GM12878 (cell line): ENCODE measurements around the gene NTN1. TPM values are rescaled to one million over a fixed set of nuclear protein-coding genes. Genes with fewer than 3 reads are reported as not detected.

Experiments used
- ATAC-seq: fragments of 200-7000 bp; cut with Tn5 transposase; 3 replicates; pipeline ENCODE4 v1.9.1; 2020; ENCODE audit warnings: mild to moderate bottlenecking, moderate library complexity
- BruUV-seq: library from RNA; stranded (reverse); fragments of 400-500 nt; replicated peaks from 2 replicates; lab custom pipeline; 2021; lab: Mats Ljungman, UMichigan
- CTCF ChIA-PET: fragments of 300-600 bp; sonication (Branson Sonifier 250); formaldehyde crosslinking; extraction: SDS; loops from one replicate; lab custom pipeline; 2021; ENCODE audit warnings: inconsistent platforms; lab: Yijun Ruan, JAX
- POLR2A ChIA-PET: fragments of 350-600 bp; formaldehyde crosslinking; extraction: SDS; loops from one replicate; lab custom pipeline; 2021; ENCODE audit warnings: inconsistent platforms; lab: Charles Lee
- RAD21 ChIA-PET: fragments of 300-600 bp; sonication (Branson Sonifier 250); formaldehyde crosslinking; loops from one replicate; lab custom pipeline; 2023; ENCODE audit warnings: antibody characterized with exemption; ENCODE audit not compliant: unreplicated experiment; lab: Charles Lee
- SMC1A ChIA-PET: fragments of 300-600 bp; sonication (Branson Sonifier 250); formaldehyde crosslinking; loops from one replicate; lab custom pipeline; 2023; ENCODE audit not compliant: unreplicated experiment, uncharacterized antibody; lab: Charles Lee
- DNase-seq: peaks from one replicate; pipeline ENCODE4 v3.0.0-alpha.2; 2011; ENCODE audit warnings: low read depth, low spot score
- FAIRE-seq: peaks from 3 replicates; lab custom pipeline; 2011; peaks lifted over from hg19 to GRCh38; lab: Jason Lieb, UNC
- H2AFZ ChIP-seq: 2 replicates; pipeline ENCODE4 v1.6.0; 2011; ENCODE audit warnings: low read depth, low read length, control low read depth; ENCODE audit not compliant: control insufficient read depth
- H3K27ac ChIP-seq: 2 replicates; pipeline ENCODE4 v1.5.1; 2011; ENCODE audit warnings: control low read depth; ENCODE audit not compliant: control insufficient read depth, insufficient read depth
- H3K27me3 ChIP-seq, 2 experiments: replicated peaks in 1 of 2; 2 replicates each; pipeline versions ENCODE4 v1.6.0 to v1.6.1; 2011; ENCODE audit warnings: low read length in 1 of 2; ENCODE audit not compliant: control insufficient read depth in 2 of 2, insufficient read depth in 2 of 2
- H3K36me3 ChIP-seq, 2 experiments: 2 replicates each; pipeline ENCODE4 v1.5.1; 2011; ENCODE audit warnings: low read length in 1 of 2; ENCODE audit not compliant: control insufficient read depth in 2 of 2, insufficient read depth in 2 of 2
- H3K4me1 ChIP-seq: 2 replicates; pipeline ENCODE4 v1.6.1; 2011; ENCODE audit warnings: mild to moderate bottlenecking, low read length, moderate library complexity, mixed read lengths; ENCODE audit not compliant: control insufficient read depth, insufficient read depth
- H3K4me2 ChIP-seq: 2 replicates; pipeline ENCODE4 v1.6.0; 2011; ENCODE audit warnings: control low read depth; ENCODE audit not compliant: control insufficient read depth, insufficient read depth
- H3K4me3 ChIP-seq: fragments of 200-600 bp; sonication (generic); 2 replicates; pipeline ENCODE4 v1.5.1; 2016
- H3K79me2 ChIP-seq: 2 replicates; pipeline ENCODE4 v1.6.0; 2011; ENCODE audit warnings: low read length; ENCODE audit not compliant: control insufficient read depth, insufficient read depth
- H3K9ac ChIP-seq: 2 replicates; pipeline ENCODE4 v1.8.0; 2011; ENCODE audit warnings: low read length, control low read depth, mixed read lengths; ENCODE audit not compliant: control insufficient read depth, insufficient read depth
- H3K9me3 ChIP-seq: replicated peaks from 3 replicates; pipeline ENCODE4 v1.5.1; 2011; ENCODE audit warnings: mild to moderate bottlenecking, low read length; ENCODE audit not compliant: control insufficient read depth, insufficient read depth
- H4K20me1 ChIP-seq: 2 replicates; pipeline ENCODE4 v1.6.0; 2011; ENCODE audit not compliant: control insufficient read depth, insufficient read depth
- CREB1 ChIP-seq: IDR thresholded peaks from 2 replicates; pipeline ENCODE4 v1.6.1; 2012; ENCODE audit warnings: low read depth, mild to moderate bottlenecking, inconsistent platforms
- CTCF ChIP-seq, 3 experiments: IDR thresholded peaks in 2 of 3; conservative IDR thresholded peaks in 1 of 3; 2 replicates each; pipeline ENCODE4 v1.5.1; 2011; ENCODE audit warnings: low read depth in 3 of 3, low read length in 3 of 3, mild to moderate bottlenecking in 3 of 3, control low read depth in 2 of 3, moderate library complexity in 2 of 3, inconsistent platforms in 1 of 3, mixed read lengths in 1 of 3; ENCODE audit not compliant: control insufficient read depth in 2 of 3, insufficient read depth in 1 of 3; ENCODE audit errors: extremely low read depth in 1 of 3
- DPF2 ChIP-seq: fragments of 450-650 bp; IDR thresholded peaks from 2 replicates; pipeline ENCODE4 v1.6.1; 2017; ENCODE audit warnings: mild to moderate bottlenecking
- EED ChIP-seq: sonication (generic); IDR thresholded peaks from 2 replicates; pipeline ENCODE4 v1.6.1; 2016; ENCODE audit warnings: antibody characterized with exemption, low read depth
- FOS ChIP-seq: IDR thresholded peaks from 3 replicates; pipeline ENCODE4 v1.6.1; 2011; ENCODE audit warnings: borderline replicate concordance; ENCODE audit not compliant: insufficient read length; ENCODE audit errors: extremely low read depth
- GATAD2B ChIP-seq: fragments of 450-650 bp; conservative IDR thresholded peaks from 2 replicates; pipeline ENCODE4 v1.6.1; 2017; ENCODE audit warnings: low read depth, mild to moderate bottlenecking, moderate library complexity
- LARP7 ChIP-seq: fragments of 450-650 bp; IDR thresholded peaks from 2 replicates; pipeline ENCODE4 v1.6.1; 2017; ENCODE audit warnings: mild to moderate bottlenecking
- MEF2B ChIP-seq: fragments of 450-650 bp; IDR thresholded peaks from 2 replicates; pipeline ENCODE4 v1.6.1; 2018; ENCODE audit warnings: mild to moderate bottlenecking, moderate library complexity; ENCODE audit not compliant: partially characterized antibody, poor library complexity, severe bottlenecking
- NFYA ChIP-seq: IDR thresholded peaks from 2 replicates; pipeline ENCODE4 v1.6.1; 2011; ENCODE audit warnings: low read depth, mild to moderate bottlenecking, low read length, improper control_type of control experiment, borderline replicate concordance
- RAD21 ChIP-seq: IDR thresholded peaks from 2 replicates; pipeline ENCODE4 v1.6.1; 2011; ENCODE audit warnings: mild to moderate bottlenecking, low read depth, low read length, moderate library complexity; ENCODE audit not compliant: insufficient read depth
- RB1 ChIP-seq: fragments of 450-650 bp; formaldehyde crosslinking; IDR thresholded peaks from 2 replicates; pipeline ENCODE4 v1.6.1; 2017; ENCODE audit warnings: mild to moderate bottlenecking, borderline replicate concordance
- RUNX3 ChIP-seq: IDR thresholded peaks from 2 replicates; pipeline ENCODE4 v1.6.1; 2012; ENCODE audit warnings: low read length, inconsistent platforms
- SMAD5 ChIP-seq: IDR thresholded peaks from 2 replicates; pipeline ENCODE4 v1.6.1; 2016; ENCODE audit warnings: antibody characterized with exemption, low read depth
- SREBF1 ChIP-seq: IDR thresholded peaks from 2 replicates; pipeline ENCODE4 v1.6.1; 2012; ENCODE audit warnings: mild to moderate bottlenecking, low read length
- SRF ChIP-seq, 2 experiments: IDR thresholded peaks; 2 replicates each; pipeline ENCODE4 v1.6.1; 2011; ENCODE audit warnings: low read depth in 2 of 2, low read length in 2 of 2, mild to moderate bottlenecking in 1 of 2, moderate library complexity in 1 of 2
- TCF12 ChIP-seq: IDR thresholded peaks from 2 replicates; pipeline ENCODE4 v1.6.1; 2011; ENCODE audit warnings: low read depth, mild to moderate bottlenecking, low read length
- WRNIP1 ChIP-seq: IDR thresholded peaks from 2 replicates; pipeline ENCODE4 v1.6.1; 2011; ENCODE audit warnings: low read depth, low read length, improper control_type of control experiment, borderline replicate concordance
- WGBS: methylation state at CpG from one replicate; pipeline ENCODE4 v1.1.6; 2016; ENCODE audit warnings: low lambda C conversion rate; ENCODE audit not compliant: insufficient replicate concordance, insufficient coverage; ENCODE audit errors: missing lambda C conversion rate; 5-methylcytosine and 5-hydroxymethylcytosine counted together
- in situ Hi-C: fragments of 300-500 bp; cut with MboI; formaldehyde crosslinking; loops from 9 replicates; pipeline ENCODE4 v1.14.3; 2018; ENCODE audit warnings: mixed read lengths
- intact Hi-C: fragments of 100-400 bp; cut with micrococcal nuclease; formaldehyde crosslinking; loops from one replicate; pipeline ENCODE4 v1.14.2; 2022; ENCODE audit not compliant: unreplicated experiment
- polyA plus RNA-seq, 11 experiments: library from polyadenylated mRNA; depleted of rRNA in 4 of 11; unstranded in 6 of 11; stranded (reverse) in 5 of 11; fragments of >200 nt; fragmentation: Nextera tagmentation in 4 of 11; fragmentation: Illumina TruSeq in 1 of 11; extraction: Ambion mirVana in 4 of 11; extraction: Trizol in 1 of 11; gene quantifications; 1 replicate in 1 of 11; 2 replicates in 10 of 11; pipeline versions ENCODE4 v1.2.1 to v1.2.3, GENCODE V29; 2011 to 2016; ENCODE audit warnings: inconsistent platforms in 2 of 11, missing spikeins in 2 of 11, low read depth in 1 of 11
- total RNA-seq, 4 experiments: library from RNA; depleted of rRNA in 3 of 4; stranded (reverse); fragments of >200 nt in 3 of 4; fragmentation: Illumina TruSeq in 1 of 4; extraction: Trizol in 1 of 4; gene quantifications; 2 replicates each; pipeline versions ENCODE4 v1.2.1 to v1.2.3, GENCODE V29; 2013 to 2021
- TF ChIP-seq, protein P1 (sequence below): fragments of 450-650 bp; IDR thresholded peaks from 2 replicates; pipeline ENCODE4 v1.6.1; 2017; ENCODE audit warnings: borderline replicate concordance
- TF ChIP-seq, protein P2 (sequence below): IDR thresholded peaks from 2 replicates; pipeline ENCODE4 v1.6.1; 2011; ENCODE audit warnings: borderline replicate concordance, low read depth, mild to moderate bottlenecking, moderate library complexity, mixed read lengths, low read length; ENCODE audit not compliant: insufficient read depth; ENCODE audit errors: extremely low read length

NTN1 gene
- total and polyA plus RNA-seq, 10 of the 15 experiments (the other 5 are each of a cell fraction or from before 2014, with no cell fraction given) = 0.02 to 0.89 (median 0.35) TPM

DNA sequence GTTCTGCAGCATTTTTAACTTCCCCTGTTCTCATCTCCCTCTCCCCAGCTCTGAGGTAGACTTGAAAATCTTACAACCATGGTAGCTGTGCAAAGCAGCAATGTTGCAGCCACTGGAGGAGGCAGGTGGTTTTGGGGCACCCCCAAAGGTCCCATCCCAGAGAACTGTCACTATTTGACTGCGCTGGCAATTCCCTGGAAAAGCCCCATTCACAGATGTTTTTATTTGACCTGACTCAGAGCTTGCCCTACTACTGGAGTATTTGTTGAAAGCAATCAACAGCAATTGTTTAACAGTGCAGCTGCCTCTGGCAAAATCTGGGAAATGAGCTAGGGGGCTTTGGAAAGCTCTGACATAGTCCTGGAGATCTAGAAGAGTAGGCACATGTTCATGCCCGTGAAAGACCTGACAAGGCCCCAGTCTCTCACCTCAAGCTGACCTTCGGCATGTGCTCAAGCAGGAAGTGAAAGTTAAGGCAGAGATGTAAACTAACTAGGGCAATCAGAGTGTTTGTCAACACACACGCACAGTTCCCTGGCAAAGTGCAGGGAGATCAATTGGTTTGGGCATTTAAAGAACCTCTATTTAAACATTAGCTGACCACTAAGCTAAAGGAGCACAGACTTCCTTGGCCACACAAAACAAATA, 36.1 kb upstream of the NTN1 start (continued):
- TF ChIP-seq GATAD2B (0 out of 2 replicates have a peak, but pooled peaks have one; percentile 34), LARP7 (no peak), RAD21 (no peak), MEF2B (peak; percentile 57), SRF (IDR thresholded peaks at IDR 0.05; ENCODE audit: low read depth in 2 of 2, low read length in 2 of 2) (0 out of 4 replicates have a peak, but pooled peaks of 1 of the 2 experiments have one; percentile 19), EED (peak; percentile 93), DPF2 (peak; percentile 62; the same call in 1 of the 2 replicates), NFYA (no peak), CREB1 (peak; percentile 15; the same call in 1 of the 2 replicates), TCF12 (peak; percentile 86), WRNIP1 (no peak), SREBF1 (no peak)

- H3K4me1 ChIP-seq = peaks cover 18% of the 10 kb centered on the region
- WGBS = 24% methylated on average over 2 of the region's 2 CpGs
- no peak overlapping the region for H3K9ac ChIP-seq
- 0 out of 2 replicates have a peak overlapping the region, but pooled peaks have one; percentile 22 for H3K4me2 ChIP-seq
- H3K79me2 ChIP-seq = no peaks in the 10 kb centered on the region
- POLR2A ChIA-PET = no interaction called here
- FAIRE-seq = no peak
- in situ Hi-C loops = no loop called here
- DNase-seq = no peak
- no peak overlapping the region for H3K4me3 ChIP-seq
- BruUV-seq = no TSS peak
- no peaks in the 10 kb centered on the region for H3K36me3 ChIP-seq
- SMC1A ChIA-PET = interaction anchor here (1.8 to 3.7 kb wide), 5 partner anchors 9 to 91 kb away, joined by 5 to 24 read pairs (median 8); no protein-coding TSS in a partner anchor
- RAD21 ChIA-PET = interaction anchor here (2.0 kb wide), 1 partner anchor 12 kb away, joined by 4 read pairs; no protein-coding TSS in a partner anchor
- no peaks in the 10 kb centered on the region for H4K20me1 ChIP-seq
- peak; percentile 37; the same call in 2 of the 3 replicates for ATAC-seq
- peaks cover 8% of the 10 kb centered on the region; the same call in 2 of the 3 replicates for H3K9me3 ChIP-seq
- H3K27ac ChIP-seq = peak overlapping the region; percentile 65; the same call in 1 of the 2 replicates
- no peaks in the 10 kb centered on the region for H3K27me3 ChIP-seq
- intact Hi-C loops = no loop called here
- no peak overlapping the region for H2AFZ ChIP-seq
- CTCF ChIA-PET = interaction anchor here (0.9 to 4.5 kb wide), 4 partner anchors 9 to 306 kb away, joined by 3 to 43 read pairs (median 5); no protein-coding TSS in a partner anchor
- TF ChIP-seq, protein P1, sequence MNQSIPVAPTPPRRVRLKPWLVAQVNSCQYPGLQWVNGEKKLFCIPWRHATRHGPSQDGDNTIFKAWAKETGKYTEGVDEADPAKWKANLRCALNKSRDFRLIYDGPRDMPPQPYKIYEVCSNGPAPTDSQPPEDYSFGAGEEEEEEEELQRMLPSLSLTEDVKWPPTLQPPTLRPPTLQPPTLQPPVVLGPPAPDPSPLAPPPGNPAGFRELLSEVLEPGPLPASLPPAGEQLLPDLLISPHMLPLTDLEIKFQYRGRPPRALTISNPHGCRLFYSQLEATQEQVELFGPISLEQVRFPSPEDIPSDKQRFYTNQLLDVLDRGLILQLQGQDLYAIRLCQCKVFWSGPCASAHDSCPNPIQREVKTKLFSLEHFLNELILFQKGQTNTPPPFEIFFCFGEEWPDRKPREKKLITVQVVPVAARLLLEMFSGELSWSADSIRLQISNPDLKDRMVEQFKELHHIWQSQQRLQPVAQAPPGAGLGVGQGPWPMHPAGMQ = no peak
- TF ChIP-seq RUNX3 (peak; percentile 21; the same call in 1 of the 2 replicates), SRF (IDR thresholded peaks at IDR 0.05; ENCODE audit: low read depth in 2 of 2, low read length in 2 of 2) (no peak), FOS (no peak), SMAD5 (no peak), RB1 (no peak), CTCF (IDR thresholded peaks at IDR 0.05 in 2 of 3, conservative IDR thresholded peaks at IDR 0.05 in 1 of 3; ENCODE audit: control insufficient read depth in 2 of 3, extremely low read depth in 1 of 3, insufficient read depth in 1 of 3, low read depth in 3 of 3, low read length in 3 of 3) (peak in 2 of 3 experiments; percentile 15 to 17; a peak in 1 of 6 replicates)
- TF ChIP-seq, protein P2, sequence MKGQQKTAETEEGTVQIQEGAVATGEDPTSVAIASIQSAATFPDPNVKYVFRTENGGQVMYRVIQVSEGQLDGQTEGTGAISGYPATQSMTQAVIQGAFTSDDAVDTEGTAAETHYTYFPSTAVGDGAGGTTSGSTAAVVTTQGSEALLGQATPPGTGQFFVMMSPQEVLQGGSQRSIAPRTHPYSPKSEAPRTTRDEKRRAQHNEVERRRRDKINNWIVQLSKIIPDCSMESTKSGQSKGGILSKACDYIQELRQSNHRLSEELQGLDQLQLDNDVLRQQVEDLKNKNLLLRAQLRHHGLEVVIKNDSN = no peak
These were observed 35.0 kb upstream of the NTN1 start for GRCh38 chr17:8986295-8986694.
